NCI-H1436 treated with DMSO at 0.1 percent for 48 hours (cell line): ENCODE results near the gene WIPI1.
"Not testable (repeated sequence)": the region's sequence is repeated elsewhere in the genome, so short reads cannot be mapped to it uniquely, and the experiment has no call there.

Experiments
- DNase-seq: peaks from one replicate; lab custom pipeline; 2025; lab: John Stamatoyannopoulos, UW

The WIPI1 gene, protein sequence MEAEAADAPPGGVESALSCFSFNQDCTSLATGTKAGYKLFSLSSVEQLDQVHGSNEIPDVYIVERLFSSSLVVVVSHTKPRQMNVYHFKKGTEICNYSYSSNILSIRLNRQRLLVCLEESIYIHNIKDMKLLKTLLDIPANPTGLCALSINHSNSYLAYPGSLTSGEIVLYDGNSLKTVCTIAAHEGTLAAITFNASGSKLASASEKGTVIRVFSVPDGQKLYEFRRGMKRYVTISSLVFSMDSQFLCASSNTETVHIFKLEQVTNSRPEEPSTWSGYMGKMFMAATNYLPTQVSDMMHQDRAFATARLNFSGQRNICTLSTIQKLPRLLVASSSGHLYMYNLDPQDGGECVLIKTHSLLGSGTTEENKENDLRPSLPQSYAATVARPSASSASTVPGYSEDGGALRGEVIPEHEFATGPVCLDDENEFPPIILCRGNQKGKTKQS

GRCh38 chr17:68457168-68457538 lies at the start of gene WIPI1:
WIPI1 (minus strand) TSS chr17:68457496; CDS start chr17:68457421, 75 bp downstream.
- DNase-seq, result no peak

DNA sequence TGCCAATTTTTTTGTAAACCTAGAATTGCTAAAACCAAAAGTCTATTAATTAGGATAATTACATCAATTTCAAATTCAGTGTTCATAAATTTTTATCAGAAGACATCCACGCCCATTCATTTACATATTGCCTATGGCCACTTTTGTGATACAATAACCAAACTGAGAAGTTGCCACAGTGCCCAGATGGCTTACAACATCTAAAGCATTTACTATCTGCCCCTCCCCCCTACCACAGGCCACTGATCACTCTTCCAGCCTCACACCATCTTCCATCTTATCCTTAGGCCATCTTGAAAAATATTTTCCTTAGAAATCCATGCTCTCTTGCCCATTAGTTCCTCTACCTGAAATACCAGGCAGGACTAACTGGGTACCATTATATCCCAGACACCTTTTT lies 48.7 kb upstream of the WIPI1 start:
- no peak for DNase-seq

DNA sequence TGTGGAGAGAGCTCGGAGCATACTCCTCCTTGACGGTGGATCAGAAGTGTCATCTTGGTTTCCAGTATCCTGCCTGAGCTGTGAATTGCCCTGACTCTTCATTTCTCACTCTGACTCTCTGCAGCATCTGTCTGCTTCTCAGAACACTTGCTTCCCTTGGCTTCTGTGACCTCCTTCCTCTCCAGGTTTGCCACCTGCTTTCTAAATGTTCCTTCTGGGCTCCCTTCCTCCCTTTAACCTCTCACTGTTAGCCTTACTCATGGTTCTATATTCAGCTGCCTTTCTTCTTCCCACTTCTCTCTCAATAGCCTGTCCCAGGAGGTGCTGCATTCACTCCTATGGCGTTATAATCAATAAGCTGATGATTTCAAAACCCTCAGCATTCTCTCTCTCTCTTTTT lies 43.8 kb upstream of the WIPI1 start:
- DNase-seq, result no peak

GRCh38 chr17:68499587-68499986 lies 42.3 kb upstream of the WIPI1 start:
- DNase-seq, result no peak

DNA sequence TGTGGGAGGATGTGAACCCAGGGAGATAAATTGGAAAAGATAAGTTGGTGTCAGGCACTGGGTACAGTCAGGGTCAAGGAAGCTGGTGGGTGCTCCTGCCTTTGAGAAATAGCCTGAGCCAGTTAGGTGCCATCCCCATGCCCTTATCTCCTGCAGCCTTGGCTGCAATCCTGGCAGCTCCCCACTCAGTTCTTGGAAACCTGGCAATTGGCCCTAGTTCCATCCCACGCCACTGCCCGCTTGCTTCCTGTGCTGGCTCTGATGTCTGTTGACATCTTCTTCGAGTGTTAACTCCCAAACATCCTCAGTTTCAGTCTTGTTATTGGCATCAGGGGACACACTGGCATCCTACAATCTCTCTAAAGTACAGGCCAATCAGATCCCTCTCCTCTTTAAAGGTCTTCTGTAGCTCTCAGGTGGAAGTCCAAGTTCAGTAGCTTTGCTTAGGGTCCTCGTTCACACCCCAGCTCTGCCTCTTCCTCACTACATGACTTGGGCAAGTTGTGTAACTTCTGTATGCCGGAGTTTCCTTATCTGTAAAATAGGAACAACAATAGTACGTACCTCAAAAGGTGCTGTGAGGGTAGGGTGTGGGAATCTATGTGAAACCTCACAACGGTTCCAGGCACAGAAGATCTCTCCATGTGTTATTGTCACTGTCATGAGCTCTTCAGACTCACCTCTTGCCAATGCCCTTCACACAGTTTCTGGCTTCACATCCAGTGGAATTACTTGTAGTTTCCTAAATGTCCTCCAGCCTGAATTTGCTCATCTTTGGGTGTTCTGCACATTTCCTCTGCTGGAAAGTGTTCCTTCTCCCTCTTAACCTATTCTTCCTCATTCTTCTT lies 41.4 kb upstream of the WIPI1 start:
- no peak for DNase-seq

DNA sequence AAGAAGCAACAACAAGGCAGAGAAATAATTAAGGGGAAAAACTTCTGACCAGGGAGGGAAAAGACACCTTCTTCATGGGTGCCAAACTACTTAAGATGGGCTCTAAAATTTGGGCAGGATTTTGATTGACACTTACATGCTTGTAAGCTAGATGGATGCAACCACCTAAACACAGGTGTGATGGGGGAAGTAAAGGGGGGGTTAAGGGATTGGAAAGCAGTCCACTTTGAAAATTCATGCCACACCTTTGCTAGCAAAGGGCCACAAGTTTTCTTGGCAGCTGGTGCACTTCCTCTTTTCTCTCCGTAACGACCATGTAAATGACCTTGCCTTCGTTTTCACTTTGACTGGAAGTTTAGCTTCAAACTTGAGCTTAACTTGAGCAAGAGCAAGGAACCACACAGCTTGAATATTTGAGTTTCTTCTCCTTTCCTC lies 40.6 kb upstream of the WIPI1 start:
- no peak for DNase-seq

DNA sequence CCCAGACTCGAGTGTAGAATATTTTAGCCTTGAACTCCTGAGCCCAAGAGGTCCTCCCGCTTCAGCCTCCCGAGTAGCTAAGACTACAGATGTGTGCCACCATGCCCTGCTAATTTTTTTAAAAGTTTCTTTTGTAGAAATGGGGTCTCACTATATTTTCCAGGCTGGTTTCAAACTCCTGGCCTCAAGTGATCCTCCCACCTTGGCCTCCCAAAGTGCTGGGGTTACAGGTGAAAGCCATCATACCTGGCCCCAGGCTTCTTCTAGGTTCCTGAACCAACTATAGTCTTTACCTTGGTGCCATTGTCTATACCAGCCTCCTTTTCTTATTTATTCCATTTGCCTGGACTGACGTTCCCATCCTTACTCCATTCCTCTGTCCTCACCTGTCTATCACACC lies 37.8 kb upstream of the WIPI1 start:
- DNase-seq, result no peak

DNA sequence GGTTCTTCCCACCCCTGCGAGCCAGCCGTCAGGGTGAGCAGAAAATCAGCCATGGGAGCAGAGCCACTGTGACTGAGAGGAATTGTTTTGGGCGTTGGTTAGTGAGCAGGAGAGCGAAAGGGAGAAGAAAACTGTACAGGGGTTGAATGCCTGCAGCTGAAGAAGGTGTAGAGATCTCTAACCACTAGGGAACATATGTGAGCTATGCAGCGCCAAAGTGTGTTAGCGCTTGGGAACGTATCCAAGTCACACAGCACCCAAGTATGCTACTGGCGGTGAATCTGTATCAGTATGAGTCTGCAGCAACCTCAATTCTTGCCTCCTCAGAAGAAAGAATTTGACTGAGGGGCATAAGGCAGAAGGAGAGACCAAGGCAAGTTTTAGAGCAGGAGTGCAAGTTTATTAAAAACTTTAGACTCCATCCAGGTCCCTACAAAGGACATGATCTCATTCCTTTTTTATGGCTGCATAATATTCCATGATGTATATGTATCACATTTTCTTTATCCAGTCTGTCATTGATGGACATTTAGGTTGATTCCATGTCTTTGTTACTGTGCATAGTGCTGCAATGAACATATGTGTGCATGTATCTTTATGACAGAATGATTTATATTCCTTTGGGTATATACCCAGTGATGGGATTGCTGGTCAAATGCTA lies 35.2 kb upstream of the WIPI1 start:
- DNase-seq, result not testable (repeated sequence)

- DNase-seq, result no peak
Measured at GRCh38 chr17:68491381-68492231, 34.3 kb upstream of the WIPI1 start.

DNA sequence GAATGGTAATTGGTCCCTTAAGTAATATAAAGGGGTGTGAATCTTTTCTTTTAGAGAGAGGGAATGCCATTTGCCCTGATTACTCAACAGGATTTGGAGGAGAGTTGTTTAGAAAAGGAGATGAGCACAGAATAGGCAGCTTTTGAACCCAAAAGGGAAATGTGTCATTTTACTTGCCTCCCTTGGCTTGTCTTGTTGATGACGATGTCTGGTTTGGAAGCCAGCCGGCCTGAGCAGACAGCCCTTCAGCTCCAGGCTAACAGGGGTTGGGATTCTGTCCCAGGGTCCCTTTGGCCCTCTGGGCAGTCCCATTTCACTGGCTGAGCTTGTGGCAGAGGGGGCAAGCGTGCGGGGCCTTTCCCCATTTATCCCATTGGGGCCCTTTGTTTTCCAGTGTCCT lies 32.6 kb upstream of the WIPI1 start:
- no peak for DNase-seq

- no peak for DNase-seq
Measured at GRCh38 chr17:68484458-68484857, 27.2 kb upstream of the WIPI1 start.

GRCh38 chr17:68482576-68483041 lies 25.3 kb upstream of the WIPI1 start:
- DNase-seq, result no peak

DNA sequence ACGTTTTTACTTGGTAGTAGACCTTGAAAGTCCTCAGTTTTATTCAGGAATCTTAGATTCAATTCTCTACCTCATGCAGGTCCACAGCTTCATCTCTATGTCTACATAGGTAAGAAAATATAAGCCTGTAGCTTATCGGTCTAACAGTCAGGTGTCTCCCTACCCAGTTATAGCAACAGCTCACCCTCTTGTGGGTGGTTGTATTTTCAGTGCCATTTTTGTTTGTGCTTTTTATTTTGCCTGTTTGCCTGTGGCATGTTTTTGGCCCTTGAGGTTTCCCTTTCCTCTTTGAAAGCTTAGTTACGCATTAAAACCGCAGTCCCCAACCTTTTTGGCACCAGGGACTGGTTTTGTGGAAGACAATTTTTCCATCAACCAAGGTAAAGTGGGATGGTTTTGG lies 23.6 kb upstream of the WIPI1 start:
- DNase-seq, result no peak

DNA sequence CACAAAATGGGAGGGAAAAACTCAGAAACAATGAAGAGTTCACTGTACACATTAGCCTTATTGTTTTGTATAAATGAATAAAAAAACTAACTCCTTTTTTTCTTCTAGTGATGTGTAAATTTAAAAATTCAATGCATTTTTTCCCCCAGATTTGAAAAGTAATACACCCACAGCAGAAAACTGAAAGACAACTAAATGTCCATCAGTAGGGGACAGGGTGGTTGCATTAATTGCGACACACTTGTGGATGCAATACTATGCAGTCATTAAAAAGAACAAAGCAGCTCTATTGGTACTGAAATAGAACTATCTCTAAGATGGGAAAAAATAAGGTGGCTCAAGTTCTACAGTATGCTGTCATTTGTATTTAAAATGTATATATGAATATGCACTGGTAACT lies 13.7 kb upstream of the WIPI1 start:
- no peak for DNase-seq

GRCh38 chr17:68468788-68469187 lies 11.5 kb upstream of the WIPI1 start:
- DNase-seq, result no peak

GRCh38 chr17:68468334-68468733 lies 11.0 kb upstream of the WIPI1 start:
- DNase-seq, result no peak

DNA sequence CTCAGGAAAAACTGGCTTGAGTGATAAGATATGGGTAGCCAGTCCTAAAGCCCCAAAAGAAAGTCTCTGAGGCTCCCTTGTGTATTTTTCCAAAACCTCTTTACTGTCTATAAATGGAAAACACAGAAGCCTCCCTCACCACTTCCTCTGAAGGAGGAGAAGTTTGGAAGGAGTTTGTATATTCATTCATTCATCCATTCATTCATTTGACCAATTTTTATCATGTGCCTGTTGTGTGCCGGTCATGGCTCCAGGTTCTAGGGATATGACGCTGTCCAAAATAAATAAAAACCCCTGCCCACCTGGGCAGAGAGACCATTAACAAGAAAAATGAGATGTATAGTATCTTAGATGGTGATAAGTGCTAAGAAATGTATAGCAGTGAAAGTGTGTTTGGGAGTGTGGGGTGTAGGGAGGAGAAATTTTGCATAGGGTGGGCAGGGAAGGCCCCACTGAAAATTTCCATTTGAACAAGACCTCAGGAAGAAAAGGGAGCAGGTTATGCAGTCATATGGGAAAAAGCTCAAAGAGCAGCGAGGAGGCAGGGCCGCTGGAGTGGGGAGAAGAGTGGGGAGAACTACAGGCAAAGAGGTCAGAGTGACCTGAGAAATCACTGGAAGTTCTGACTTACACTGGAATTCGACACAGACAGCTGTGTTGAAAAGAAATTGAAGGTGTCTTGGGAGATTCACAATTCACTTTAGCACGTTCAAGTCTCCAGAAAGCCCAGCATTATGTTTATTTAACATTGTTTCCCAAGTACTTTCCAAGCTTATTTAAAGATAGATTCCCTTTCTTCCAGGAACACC lies 6.1 kb upstream of the WIPI1 start:
- DNase-seq, result no peak

DNA sequence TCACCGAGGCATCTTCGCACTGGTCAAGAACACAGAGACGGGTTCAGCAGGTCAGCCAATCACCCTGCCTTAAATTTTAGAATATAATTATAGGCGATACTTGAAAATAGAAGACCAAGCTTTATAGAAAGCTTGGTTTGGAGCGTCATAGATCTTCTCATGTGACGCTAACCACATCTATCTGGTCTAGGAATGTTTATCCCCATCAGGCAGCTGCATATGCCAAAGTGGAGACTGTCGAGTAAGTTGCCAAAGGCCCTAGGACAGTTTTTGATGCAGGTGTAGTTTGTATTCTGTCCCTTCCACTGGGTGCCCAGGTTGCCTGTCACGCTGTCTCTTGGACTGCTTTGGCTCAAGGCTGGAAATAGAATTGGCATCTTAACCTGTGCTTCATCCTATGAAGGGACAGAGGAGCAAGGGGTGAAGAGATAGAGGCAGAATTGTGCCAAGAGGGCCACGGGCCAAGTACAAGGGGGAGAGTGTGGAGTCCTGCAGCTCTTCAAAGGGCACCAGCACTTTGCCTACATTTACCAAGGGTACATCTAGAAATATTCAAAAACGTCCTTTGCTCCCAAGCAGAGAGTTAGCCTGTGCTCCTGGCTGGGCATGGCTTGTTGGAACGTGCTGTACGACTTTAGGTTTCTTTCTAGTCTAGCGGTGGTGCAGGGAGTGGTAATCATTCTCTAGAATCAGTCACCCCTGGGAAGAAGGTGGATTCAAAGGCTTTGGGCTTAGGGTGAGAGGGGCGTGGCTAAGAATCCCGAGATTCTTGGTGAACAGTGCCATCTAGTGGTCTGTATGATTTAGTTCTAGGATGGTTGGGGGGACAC lies 5.3 kb upstream of the WIPI1 start:
- DNase-seq, result peak; percentile 62

GRCh38 chr17:68461589-68461988 lies 4.3 kb upstream of the WIPI1 start:
- no peak for DNase-seq

GRCh38 chr17:68461122-68461539 lies 3.8 kb upstream of the WIPI1 start:
- no peak for DNase-seq
